Upper lobe of left lung (tissue), 4 donors: ENCODE measurements around the gene UAP1.

Experiments
- CTCF ChIP-seq, 6 experiments: fragments of 450-650 bp in 4 of 6; fragments of 200-600 bp in 2 of 6; sonication (generic) in 2 of 6; IDR thresholded peaks; one replicate each; pipeline ENCODE4 v1.5.1; 2016 to 2019; ENCODE audit warnings: antibody characterized with exemption in 6 of 6
- POLR2AphosphoS5 ChIP-seq, 2 donors: sonication (generic); formaldehyde crosslinking; IDR thresholded peaks; one replicate each; pipeline ENCODE4 v1.5.1; 2017; ENCODE audit warnings: antibody characterized with exemption in 2 of 2

- no peak for TF ChIP-seq CTCF (IDR thresholded peaks at IDR 0.05)
- TF ChIP-seq POLR2AphosphoS5 (IDR thresholded peaks at IDR 0.05), result no peak
Observed at GRCh38 chr1:162633081-162633762, 71.7 kb downstream of the UAP1 start.
